A549 (cell line): ENCODE data around the gene DLGAP1. TPM values are rescaled to one million over a fixed set of nuclear protein-coding genes. Genes with fewer than 3 reads are reported as not detected.
A peak's percentile ranks its signal among the peaks of the same experiment; 100 is the strongest.

Experiments used
- ATAC-seq, 2 experiments: fragments of 200-7000 bp in 1 of 2; fragments of >200 bp in 1 of 2; cut with Nextera tagmentation in 1 of 2; cut with Tn5 transposase in 1 of 2; 3 replicates each; pipeline versions ENCODE4 v1.8.0 to v1.9.1; 2018 to 2020; ENCODE audit warnings: mild to moderate bottlenecking in 1 of 2, moderate library complexity in 1 of 2
- CTCF ChIA-PET: fragments of 300-600 bp; sonication (Branson Sonifier 250); formaldehyde crosslinking; extraction: SDS; loops from one replicate; lab custom pipeline; 2021; ENCODE audit warnings: antibody characterized with exemption, inconsistent platforms; lab: Yijun Ruan, JAX
- POLR2A ChIA-PET: fragments of 350-600 bp; formaldehyde crosslinking; extraction: SDS; loops from one replicate; lab custom pipeline; 2021; ENCODE audit warnings: antibody characterized with exemption, inconsistent platforms; lab: Yijun Ruan, JAX
- DNase-seq, 2 experiments: peaks; one replicate each; pipeline versions ENCODE4 v3.0.0 to v3.0.0-alpha.2; 2011 to 2016; ENCODE audit warnings: low read depth in 1 of 2, low spot score in 1 of 2
- FAIRE-seq: peaks from 2 replicates; lab custom pipeline; 2011; peaks lifted over from hg19 to GRCh38; lab: Jason Lieb, UNC
- H3K27ac ChIP-seq, 2 experiments: fragments of >200 bp; sonication (Bioruptor Twin); formaldehyde crosslinking; 3 replicates each; pipeline ENCODE4 v1.5.1; 2016 to 2017
- H3K4me1 ChIP-seq: fragments of >200 bp; sonication (Bioruptor Twin); formaldehyde crosslinking; 3 replicates; pipeline ENCODE4 v1.6.1; 2016
- H3K4me2 ChIP-seq: fragments of >200 bp; sonication (Bioruptor Twin); formaldehyde crosslinking; 3 replicates; pipeline ENCODE4 v1.6.1; 2016
- H3K4me3 ChIP-seq: fragments of >200 bp; sonication (Bioruptor Twin); formaldehyde crosslinking; 3 replicates; pipeline ENCODE4 v1.5.1; 2016
- H3K9me3 ChIP-seq: fragments of >200 bp; sonication (Bioruptor Twin); formaldehyde crosslinking; 3 replicates; pipeline ENCODE4 v1.6.1; 2016
- CTCF ChIP-seq: fragments of >200 bp; sonication (Bioruptor Twin); formaldehyde crosslinking; IDR thresholded peaks from 3 replicates; pipeline ENCODE4 v1.5.1; 2016
- EHF ChIP-seq: fragments of 250-450 bp; sonication (Bioruptor Pico); IDR thresholded peaks from 2 replicates; pipeline ENCODE4 v1.5.0; 2020; ENCODE audit warnings: mild to moderate bottlenecking
- FOSL2 ChIP-seq, 2 experiments: fragments of 450-650 bp in 1 of 2; fragments of >200 bp in 1 of 2; sonication (Bioruptor Twin) in 1 of 2; formaldehyde crosslinking; IDR thresholded peaks; 2 replicates each; pipeline versions ENCODE4 v1.5.0 to v1.6.1; 2016 to 2020; ENCODE audit warnings: mild to moderate bottlenecking in 1 of 2, moderate library complexity in 1 of 2
- HOXA7 ChIP-seq: fragments of 250-450 bp; sonication (Bioruptor Pico); IDR thresholded peaks from 2 replicates; pipeline ENCODE4 v1.5.0; 2020; ENCODE audit warnings: mild to moderate bottlenecking, moderate library complexity
- JUN ChIP-seq, 2 experiments: fragments of >200 bp; sonication (Bioruptor Twin); formaldehyde crosslinking; IDR thresholded peaks; 2 replicates in 1 of 2; 3 replicates in 1 of 2; pipeline ENCODE4 v1.6.1; 2016 to 2017
- MAFK ChIP-seq: fragments of 450-650 bp; IDR thresholded peaks from 2 replicates; pipeline ENCODE4 v1.6.1; 2014; ENCODE audit not compliant: partially characterized antibody
- RAD21 ChIP-seq, 2 experiments: fragments of >200 bp in 1 of 2; sonication (Bioruptor Twin) in 1 of 2; formaldehyde crosslinking in 1 of 2; IDR thresholded peaks in 1 of 2; conservative IDR thresholded peaks in 1 of 2; 2 replicates in 1 of 2; 3 replicates in 1 of 2; pipeline ENCODE4 v1.6.1; 2012 to 2018; ENCODE audit warnings: inconsistent platforms in 1 of 2
- RARB ChIP-seq: fragments of 250-450 bp; sonication (Bioruptor Pico); IDR thresholded peaks from 2 replicates; pipeline ENCODE4 v1.8.0; 2021; ENCODE audit warnings: mild to moderate bottlenecking, moderate library complexity
- RCOR1 ChIP-seq: fragments of 150-350 bp; IDR thresholded peaks from 2 replicates; pipeline ENCODE4 v1.6.1; 2014; ENCODE audit warnings: antibody characterized with exemption, low read length, low read depth
- REST ChIP-seq: fragments of 200-600 bp; sonication (generic); IDR thresholded peaks from 2 replicates; pipeline ENCODE4 v1.6.1; 2016; ENCODE audit warnings: antibody characterized with exemption, mild to moderate bottlenecking, moderate library complexity
- SMC3 ChIP-seq: fragments of >200 bp; sonication (Bioruptor Twin); formaldehyde crosslinking; IDR thresholded peaks from 3 replicates; pipeline ENCODE4 v1.6.1; 2018; ENCODE audit warnings: inconsistent platforms
- TFCP2L1 ChIP-seq: fragments of 250-450 bp; sonication (Bioruptor Pico); IDR thresholded peaks from 2 replicates; pipeline ENCODE4 v1.5.0; 2021; ENCODE audit warnings: mild to moderate bottlenecking
- ZSCAN20 ChIP-seq: fragments of 250-450 bp; sonication (Bioruptor Pico); IDR thresholded peaks from 2 replicates; pipeline ENCODE4 v1.8.0; 2022; ENCODE audit warnings: mild to moderate bottlenecking, moderate library complexity
- WGBS: methylation state at CpG from one replicate; pipeline ENCODE4 v1.1.6; 2017; ENCODE audit errors: missing lambda C conversion rate; 5-methylcytosine and 5-hydroxymethylcytosine counted together
- polyA plus RNA-seq, 4 experiments: library from polyadenylated mRNA; depleted of rRNA in 3 of 4; stranded (reverse); fragments of >200 nt; fragmentation: RNase III in 1 of 4; extraction: RNeasy Plus Mini Kit Qiagen cat#74134 plus additional on column Dnase treatment in 1 of 4; gene quantifications; 2 replicates in 3 of 4; 3 replicates in 1 of 4; pipeline ENCODE4 v1.2.3, GENCODE V29; 2011 to 2017
- TF ChIP-seq, protein P1 (sequence below): IDR thresholded peaks from 2 replicates; pipeline ENCODE4 v1.6.1; 2012

The DLGAP1 gene
- polyA plus RNA-seq, 2 of the 4 experiments (the other 2 are of a cell fraction): 0.04 to 0.12 TPM

- ChIA-PET POLR2A (interaction anchor here (0.6 to 11.5 kb wide), 10 partner anchors 9 to 211 kb away, joined by 3 to 146 read pairs (median 8); no protein-coding TSS in a partner anchor), CTCF (interaction anchor here (0.8 to 11.1 kb wide), 19 partner anchors 9 to 415 kb away, joined by 3 to 109 read pairs (median 4); no protein-coding TSS in a partner anchor)
- H3K27ac ChIP-seq: peak overlapping the region; percentile 98 to 100
- H3K9me3 ChIP-seq: no peaks in the 10 kb centered on the region
- WGBS: 1% methylated on average over 3 of the region's 3 CpGs
- ATAC-seq (no peak), FAIRE-seq (no peak), DNase-seq (no peak)
- peaks cover 32% of the 10 kb centered on the region for H3K4me1 ChIP-seq
- H3K4me3 ChIP-seq: peak overlapping the region; percentile 93
- H3K4me2 ChIP-seq: peak overlapping the region; percentile 98
- TF ChIP-seq HOXA7 (CRISPR knock-in tag) (peak; percentile 39; the same call in 1 of the 2 replicates), RCOR1 (no peak)
- TF ChIP-seq, all 56 proteins: peak for 1
Measured at GRCh38 chr18:3455090-3455635, 999.9 kb downstream of the DLGAP1 start.

- DNase-seq: peak in 1 of 2 experiments; percentile 80
- ChIA-PET POLR2A (interaction anchor here (0.6 to 11.5 kb wide), 12 partner anchors 8 to 212 kb away, joined by 3 to 146 read pairs (median 5); no protein-coding TSS in a partner anchor), CTCF (interaction anchor here (0.7 to 11.1 kb wide), 25 partner anchors 9 to 415 kb away, joined by 3 to 109 read pairs (median 4); no protein-coding TSS in a partner anchor)
- under 1% methylated on average over 4 of the region's 4 CpGs for WGBS
- TF ChIP-seq JUN (IDR thresholded peaks at IDR 0.05) (0 out of 5 replicates have a peak, but pooled peaks of 1 of the 2 experiments have one; percentile 11), FOSL2 (IDR thresholded peaks at IDR 0.05) (no peak), FOSL2 (CRISPR knock-in tag; IDR thresholded peaks at IDR 0.05) (0 out of 2 replicates have a peak, but pooled peaks have one; percentile 13), SMC3 (peak; percentile 44; the same call in 2 of the 3 replicates), RARB (CRISPR knock-in tag) (no peak; the same call in 1 of the 2 replicates), CTCF (peak; percentile 53), ZSCAN20 (no peak), RCOR1 (no peak), EHF (CRISPR knock-in tag) (0 out of 2 replicates have a peak, but pooled peaks have one; percentile 35), HOXA7 (CRISPR knock-in tag) (0 out of 2 replicates have a peak, but pooled peaks have one; percentile 25), TFCP2L1 (CRISPR knock-in tag) (peak; percentile 41; the same call in 1 of the 2 replicates), MAFK (peak; percentile 86), REST (no peak), RAD21 (conservative IDR thresholded peaks at IDR 0.05 in 1 of 2, IDR thresholded peaks at IDR 0.05 in 1 of 2) (peak; percentile 38 to 54; a peak in 4 of 5 replicates)
- TF ChIP-seq, protein P1, sequence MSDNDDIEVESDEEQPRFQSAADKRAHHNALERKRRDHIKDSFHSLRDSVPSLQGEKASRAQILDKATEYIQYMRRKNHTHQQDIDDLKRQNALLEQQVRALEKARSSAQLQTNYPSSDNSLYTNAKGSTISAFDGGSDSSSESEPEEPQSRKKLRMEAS: peak; percentile 23; the same call in 1 of the 2 replicates
- no peak for ATAC-seq
- peak overlapping the region; percentile 98 to 100 for H3K27ac ChIP-seq
- peak overlapping the region; percentile 93 for H3K4me3 ChIP-seq
- H3K4me1 ChIP-seq: peaks cover 26% of the 10 kb centered on the region
- no peak for FAIRE-seq
- H3K4me2 ChIP-seq: peak overlapping the region; percentile 98
- no peaks in the 10 kb centered on the region for H3K9me3 ChIP-seq
Measured at GRCh38 chr18:3454365-3455089, 1000.6 kb downstream of the DLGAP1 start.
